Ishikawa (cell line): ENCODE measurements around the gene GALNT6.

Source experiments
- CEBPB ChIP-seq: IDR thresholded peaks from 2 replicates; pipeline ENCODE4 v1.6.1; 2012
- CREB1 ChIP-seq: IDR thresholded peaks from 2 replicates; pipeline ENCODE4 v1.6.1; 2012; ENCODE audit warnings: low read depth
- EGR1 ChIP-seq: IDR thresholded peaks from 2 replicates; pipeline ENCODE4 v1.6.1; 2012
- EP300 ChIP-seq: IDR thresholded peaks from 2 replicates; pipeline ENCODE4 v1.6.1; 2012; ENCODE audit warnings: borderline replicate concordance
- FOXM1 ChIP-seq: IDR thresholded peaks from 2 replicates; pipeline ENCODE4 v1.6.1; 2012; ENCODE audit warnings: low read depth, borderline replicate concordance
- NFIC ChIP-seq: IDR thresholded peaks from 2 replicates; pipeline ENCODE4 v1.6.1; 2012
- RAD21 ChIP-seq: IDR thresholded peaks from 2 replicates; pipeline ENCODE4 v1.6.1; 2012; ENCODE audit warnings: low read depth
- TAF1 ChIP-seq: IDR thresholded peaks from 2 replicates; pipeline ENCODE4 v1.6.1; 2012; ENCODE audit warnings: low read depth, mild to moderate bottlenecking
- TCF12 ChIP-seq: IDR thresholded peaks from 2 replicates; pipeline ENCODE4 v1.6.1; 2012; ENCODE audit warnings: low read depth
- TEAD4 ChIP-seq: IDR thresholded peaks from 2 replicates; pipeline ENCODE4 v1.6.1; 2012
- YY1 ChIP-seq: IDR thresholded peaks from 2 replicates; pipeline ENCODE4 v1.6.1; 2012; ENCODE audit warnings: low read depth
- ZBTB7A ChIP-seq: IDR thresholded peaks from 2 replicates; pipeline ENCODE4 v1.6.1; 2012; ENCODE audit warnings: low read depth
- TF ChIP-seq, protein P1 (sequence below): IDR thresholded peaks from 2 replicates; pipeline ENCODE4 v1.6.1; 2012; ENCODE audit warnings: low read depth, mild to moderate bottlenecking
- TF ChIP-seq, protein P2 (sequence below): IDR thresholded peaks from 2 replicates; pipeline ENCODE4 v1.6.1; 2012
- TF ChIP-seq, protein P3 (sequence below): IDR thresholded peaks from 2 replicates; pipeline ENCODE4 v1.6.1; 2012

Gene GALNT6

DNA sequence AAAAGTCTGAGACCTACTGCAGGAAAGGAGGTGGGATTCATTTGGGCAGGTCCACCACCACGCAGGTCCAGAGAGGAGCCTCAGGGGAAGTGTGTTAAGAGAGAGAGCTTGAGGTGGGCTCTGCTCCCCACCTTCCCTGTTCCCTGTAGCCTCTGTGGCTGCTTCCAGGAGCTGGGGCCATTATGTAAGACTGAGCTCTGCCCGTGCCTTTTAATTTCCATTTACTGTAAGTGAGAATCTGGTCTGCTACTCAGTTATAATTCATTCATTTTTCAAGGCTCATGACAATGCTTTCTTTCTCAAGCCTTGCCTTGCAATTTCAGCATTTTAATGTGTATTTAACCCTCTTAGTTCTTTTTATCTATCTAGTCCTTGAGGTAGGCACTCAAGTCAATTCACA, 41.7 kb upstream of the GALNT6 start:
- TF ChIP-seq, protein P1, sequence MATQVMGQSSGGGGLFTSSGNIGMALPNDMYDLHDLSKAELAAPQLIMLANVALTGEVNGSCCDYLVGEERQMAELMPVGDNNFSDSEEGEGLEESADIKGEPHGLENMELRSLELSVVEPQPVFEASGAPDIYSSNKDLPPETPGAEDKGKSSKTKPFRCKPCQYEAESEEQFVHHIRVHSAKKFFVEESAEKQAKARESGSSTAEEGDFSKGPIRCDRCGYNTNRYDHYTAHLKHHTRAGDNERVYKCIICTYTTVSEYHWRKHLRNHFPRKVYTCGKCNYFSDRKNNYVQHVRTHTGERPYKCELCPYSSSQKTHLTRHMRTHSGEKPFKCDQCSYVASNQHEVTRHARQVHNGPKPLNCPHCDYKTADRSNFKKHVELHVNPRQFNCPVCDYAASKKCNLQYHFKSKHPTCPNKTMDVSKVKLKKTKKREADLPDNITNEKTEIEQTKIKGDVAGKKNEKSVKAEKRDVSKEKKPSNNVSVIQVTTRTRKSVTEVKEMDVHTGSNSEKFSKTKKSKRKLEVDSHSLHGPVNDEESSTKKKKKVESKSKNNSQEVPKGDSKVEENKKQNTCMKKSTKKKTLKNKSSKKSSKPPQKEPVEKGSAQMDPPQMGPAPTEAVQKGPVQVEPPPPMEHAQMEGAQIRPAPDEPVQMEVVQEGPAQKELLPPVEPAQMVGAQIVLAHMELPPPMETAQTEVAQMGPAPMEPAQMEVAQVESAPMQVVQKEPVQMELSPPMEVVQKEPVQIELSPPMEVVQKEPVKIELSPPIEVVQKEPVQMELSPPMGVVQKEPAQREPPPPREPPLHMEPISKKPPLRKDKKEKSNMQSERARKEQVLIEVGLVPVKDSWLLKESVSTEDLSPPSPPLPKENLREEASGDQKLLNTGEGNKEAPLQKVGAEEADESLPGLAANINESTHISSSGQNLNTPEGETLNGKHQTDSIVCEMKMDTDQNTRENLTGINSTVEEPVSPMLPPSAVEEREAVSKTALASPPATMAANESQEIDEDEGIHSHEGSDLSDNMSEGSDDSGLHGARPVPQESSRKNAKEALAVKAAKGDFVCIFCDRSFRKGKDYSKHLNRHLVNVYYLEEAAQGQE = no peak
- TF ChIP-seq EGR1 (no peak), TEAD4 (no peak), RAD21 (no peak), CEBPB (no peak), ZBTB7A (no peak), CREB1 (no peak), FOXM1 (no peak), EP300 (no peak), NFIC (no peak), TCF12 (no peak), TAF1 (no peak)
- TF ChIP-seq, protein P2, sequence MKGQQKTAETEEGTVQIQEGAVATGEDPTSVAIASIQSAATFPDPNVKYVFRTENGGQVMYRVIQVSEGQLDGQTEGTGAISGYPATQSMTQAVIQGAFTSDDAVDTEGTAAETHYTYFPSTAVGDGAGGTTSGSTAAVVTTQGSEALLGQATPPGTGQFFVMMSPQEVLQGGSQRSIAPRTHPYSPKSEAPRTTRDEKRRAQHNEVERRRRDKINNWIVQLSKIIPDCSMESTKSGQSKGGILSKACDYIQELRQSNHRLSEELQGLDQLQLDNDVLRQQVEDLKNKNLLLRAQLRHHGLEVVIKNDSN = no peak
- TF ChIP-seq, protein P3, sequence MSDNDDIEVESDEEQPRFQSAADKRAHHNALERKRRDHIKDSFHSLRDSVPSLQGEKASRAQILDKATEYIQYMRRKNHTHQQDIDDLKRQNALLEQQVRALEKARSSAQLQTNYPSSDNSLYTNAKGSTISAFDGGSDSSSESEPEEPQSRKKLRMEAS = no peak

DNA sequence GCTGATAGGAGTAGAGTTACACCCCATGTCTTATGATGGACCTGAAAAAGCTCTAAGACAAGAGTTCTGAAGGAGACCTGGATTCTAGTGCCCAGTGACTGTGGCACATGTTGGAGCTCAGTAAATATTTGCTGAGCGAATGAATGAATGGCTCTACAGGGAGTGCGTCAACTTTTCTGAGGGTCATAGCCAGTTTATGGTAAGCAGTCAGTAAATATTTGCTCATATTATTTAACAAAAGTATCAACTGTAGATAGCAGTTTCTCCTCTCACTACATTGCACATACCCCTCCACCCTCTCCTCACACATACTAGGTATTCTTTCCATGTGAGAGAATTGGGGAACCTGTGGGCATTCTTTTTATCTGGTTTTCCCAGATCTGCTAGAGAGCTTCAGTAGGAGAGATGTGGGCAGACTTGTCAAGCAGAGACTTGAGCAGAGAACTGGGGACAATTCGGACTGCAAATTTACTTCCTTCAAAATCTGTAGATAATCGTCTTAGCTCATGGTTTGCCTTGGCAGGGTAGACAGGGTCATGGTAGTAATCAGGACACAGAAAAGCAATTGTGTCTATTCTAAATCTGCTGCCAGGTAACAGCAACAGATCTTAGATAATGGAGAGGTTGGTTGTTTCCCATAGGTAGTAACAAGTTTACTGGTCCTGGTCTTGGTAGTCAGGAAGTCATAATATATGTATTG, 39.1 kb upstream of the GALNT6 start:
- TF ChIP-seq NFIC (no peak), EGR1 (no peak), CEBPB (no peak), EP300 (no peak)

DNA sequence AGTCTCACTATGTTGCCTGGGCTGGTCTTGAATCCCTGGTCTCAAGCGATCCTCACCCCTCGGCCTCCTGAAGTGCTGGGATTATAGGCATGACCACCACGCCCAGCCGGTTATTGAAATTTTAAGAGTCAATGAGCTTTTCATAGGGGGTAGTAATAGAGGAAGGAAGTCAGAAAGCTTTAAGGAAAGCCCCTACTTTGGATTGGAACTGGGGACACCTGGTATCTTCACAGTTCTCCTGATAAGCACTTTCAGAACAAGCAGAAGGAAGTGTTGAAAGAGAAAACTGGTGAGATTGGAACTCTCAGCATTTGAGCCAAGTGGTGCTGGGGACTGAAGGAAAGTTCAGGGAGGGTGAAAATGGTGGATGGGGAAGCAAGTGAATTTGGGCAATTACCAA, 38.5 kb upstream of the GALNT6 start:
- TF ChIP-seq TCF12 (no peak), CEBPB (no peak), ZBTB7A (no peak), EGR1 (no peak), CREB1 (no peak), FOXM1 (no peak), NFIC (no peak)
- TF ChIP-seq, protein P1 = no peak
- TF ChIP-seq, protein P3 = no peak

DNA sequence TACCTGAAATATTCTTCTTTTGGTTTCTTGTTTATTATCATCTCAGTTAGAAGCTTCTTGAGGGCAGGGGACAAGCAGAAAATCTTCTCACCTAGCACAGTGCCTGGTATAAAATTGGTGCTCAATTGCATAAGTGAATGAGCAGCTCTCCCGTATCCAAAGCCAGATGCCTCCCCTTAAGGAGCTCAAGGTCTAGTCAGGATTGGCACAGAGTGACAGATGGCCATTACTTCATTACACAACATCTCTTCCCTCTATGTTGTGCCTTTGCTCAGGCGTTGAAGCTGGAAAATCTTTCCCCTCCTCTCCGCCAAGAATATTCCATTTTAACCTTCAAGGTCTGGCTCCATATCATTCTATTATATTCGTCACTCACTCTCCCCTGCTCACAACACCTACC, 37.0 kb upstream of the GALNT6 start:
- TF ChIP-seq, protein P3 = no peak
- TF ChIP-seq YY1 (no peak), CEBPB (no peak), FOXM1 (no peak), TCF12 (no peak), RAD21 (no peak), NFIC (no peak), TEAD4 (no peak), CREB1 (no peak), EP300 (no peak), TAF1 (no peak)
- TF ChIP-seq, protein P1 = no peak
